BJ (cell line): Measurements from ENCODE around the gene ZMAT2. TPM values are rescaled to one million over a fixed set of nuclear protein-coding genes. Genes with fewer than 3 reads are reported as not detected.

Experiments used
- CTCF ChIA-PET: fragments of 350-600 bp; formaldehyde crosslinking; extraction: SDS; loops from one replicate; lab custom pipeline; 2021; ENCODE audit warnings: antibody characterized with exemption, inconsistent platforms; lab: Yijun Ruan, JAX
- POLR2A ChIA-PET: fragments of 300-600 bp; sonication (Branson Sonifier 250); formaldehyde crosslinking; extraction: SDS; loops from one replicate; lab custom pipeline; 2021; ENCODE audit warnings: antibody characterized with exemption; lab: Charles Lee
- DNase-seq: peaks from one replicate; pipeline ENCODE4 v3.0.0-alpha.2; 2011; ENCODE audit warnings: low read depth
- H3K27me3 ChIP-seq: 2 replicates; pipeline ENCODE4 v1.6.0; 2011; ENCODE audit warnings: low read length; ENCODE audit not compliant: control insufficient read depth, insufficient read depth
- H3K36me3 ChIP-seq: 2 replicates; pipeline ENCODE4 v1.5.1; 2011; ENCODE audit warnings: low read length; ENCODE audit not compliant: control insufficient read depth, insufficient read depth
- H3K4me3 ChIP-seq: 2 replicates; pipeline ENCODE4 v1.5.1; 2011; ENCODE audit warnings: low read depth, mild to moderate bottlenecking, control low read depth, low read length
- polyA plus RNA-seq: library from polyadenylated mRNA; depleted of rRNA; stranded (reverse); fragments of >200 nt; gene quantifications from 2 replicates; pipeline ENCODE4 v1.2.3, GENCODE V29; 2011
- TF ChIP-seq, protein P1 (sequence below): IDR thresholded peaks from 2 replicates; pipeline ENCODE4 v1.5.1; 2011; ENCODE audit warnings: low read depth, mild to moderate bottlenecking, control low read depth, inconsistent platforms, low read length, moderate library complexity; ENCODE audit not compliant: insufficient read depth

The ZMAT2 gene
- polyA plus RNA-seq, 1 experiment = 23.4 TPM

GRCh38 chr5:140677947-140678346 lies 22.3 kb upstream of the ZMAT2 start:
- H3K27me3 ChIP-seq = no peaks in the 10 kb centered on the region
- H3K4me3 ChIP-seq = no peak overlapping the region
- TF ChIP-seq, protein P1, sequence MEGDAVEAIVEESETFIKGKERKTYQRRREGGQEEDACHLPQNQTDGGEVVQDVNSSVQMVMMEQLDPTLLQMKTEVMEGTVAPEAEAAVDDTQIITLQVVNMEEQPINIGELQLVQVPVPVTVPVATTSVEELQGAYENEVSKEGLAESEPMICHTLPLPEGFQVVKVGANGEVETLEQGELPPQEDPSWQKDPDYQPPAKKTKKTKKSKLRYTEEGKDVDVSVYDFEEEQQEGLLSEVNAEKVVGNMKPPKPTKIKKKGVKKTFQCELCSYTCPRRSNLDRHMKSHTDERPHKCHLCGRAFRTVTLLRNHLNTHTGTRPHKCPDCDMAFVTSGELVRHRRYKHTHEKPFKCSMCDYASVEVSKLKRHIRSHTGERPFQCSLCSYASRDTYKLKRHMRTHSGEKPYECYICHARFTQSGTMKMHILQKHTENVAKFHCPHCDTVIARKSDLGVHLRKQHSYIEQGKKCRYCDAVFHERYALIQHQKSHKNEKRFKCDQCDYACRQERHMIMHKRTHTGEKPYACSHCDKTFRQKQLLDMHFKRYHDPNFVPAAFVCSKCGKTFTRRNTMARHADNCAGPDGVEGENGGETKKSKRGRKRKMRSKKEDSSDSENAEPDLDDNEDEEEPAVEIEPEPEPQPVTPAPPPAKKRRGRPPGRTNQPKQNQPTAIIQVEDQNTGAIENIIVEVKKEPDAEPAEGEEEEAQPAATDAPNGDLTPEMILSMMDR = no peak
- DNase-seq = no peak
- peaks cover 31% of the 10 kb centered on the region for H3K36me3 ChIP-seq
- ChIA-PET POLR2A (no interaction called here), CTCF (interaction anchor here (1.0 kb wide), 1 partner anchor 319 kb away, joined by 3 read pairs; no protein-coding TSS in a partner anchor)

GRCh38 chr5:140678993-140679392 lies 21.3 kb upstream of the ZMAT2 start:
- Histone ChIP-seq H3K36me3 (peaks cover 29% of the 10 kb centered on the region), H3K27me3 (no peaks in the 10 kb centered on the region), H3K4me3 (no peak overlapping the region)
- POLR2A ChIA-PET = no interaction called here
- DNase-seq = no peak
- TF ChIP-seq, protein P1 = no peak
- CTCF ChIA-PET = interaction anchor here (1.2 kb wide), 1 partner anchor 40 kb away, joined by 4 read pairs; no protein-coding TSS in a partner anchor

DNA sequence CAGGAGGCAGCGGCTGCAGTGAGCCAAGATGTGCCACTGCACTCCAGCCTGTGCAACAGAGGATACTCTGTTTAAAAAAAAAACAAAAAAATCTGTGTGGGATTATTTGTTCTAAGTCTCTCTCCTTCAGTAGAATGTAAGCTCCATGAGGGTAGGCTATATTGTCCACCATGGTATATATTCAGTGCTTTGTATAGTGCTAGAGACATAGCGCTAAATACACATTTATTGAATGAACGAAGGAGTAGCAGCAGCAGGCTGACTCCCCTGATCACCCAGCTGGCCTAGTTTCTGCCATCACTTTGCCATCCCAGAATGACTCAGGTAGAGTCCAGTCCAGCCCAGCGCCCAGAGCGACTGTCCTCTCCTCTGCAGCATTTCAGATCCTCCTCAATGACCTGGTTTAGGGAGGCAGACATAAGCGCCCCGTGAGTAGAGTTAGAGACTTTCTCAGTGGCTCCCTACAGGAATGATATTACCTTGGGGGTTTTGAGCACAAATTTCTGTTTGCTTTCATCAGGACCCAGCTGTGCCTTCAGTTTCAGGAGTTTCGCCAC lies 9.8 kb upstream of the ZMAT2 start:
- POLR2A ChIA-PET = interaction anchor here (0.5 to 1.2 kb wide), 4 partner anchors 10 to 446 kb away, joined by 4 to 7 read pairs (median 4); partner anchors contain the start of gene ZMAT2
- peaks cover 8% of the 10 kb centered on the region for H3K36me3 ChIP-seq
- CTCF ChIA-PET = interaction anchor here (0.9 to 1.7 kb wide), 3 partner anchors 16 to 332 kb away, joined by 3 to 5 read pairs (median 3); no protein-coding TSS in a partner anchor
- peak overlapping the region; percentile 94 for H3K4me3 ChIP-seq
- H3K27me3 ChIP-seq = no peaks in the 10 kb centered on the region
- DNase-seq = no peak
- TF ChIP-seq, protein P1 = no peak

- CTCF ChIA-PET = interaction anchor here (0.8 to 1.7 kb wide), 4 partner anchors 9 to 332 kb away, joined by 3 to 5 read pairs (median 3); partner anchors contain the start of gene ZMAT2
Measured at GRCh38 chr5:140690941-140691924, 9.0 kb upstream of the ZMAT2 start, which contains the start of the genes HARS1 and HARS2. Gene HARS1 (minus strand): TSS chr5:140691370. CDS start chr5:140691304, 66 bp downstream. Gene HARS2 (plus strand): TSS chr5:140691455. CDS start chr5:140691649, 194 bp downstream.

More at GRCh38 chr5:140690941-140691924, 9.0 kb upstream of the ZMAT2 start, which contains the start of the genes HARS1 and HARS2:
- Histone ChIP-seq H3K27me3 (no peaks in the 10 kb centered on the region), H3K4me3 (peak within 1 kb of the TSS; percentile 94), H3K36me3 (peaks cover 11% of the 10 kb centered on the region)
- DNase-seq = peak; percentile 80
- TF ChIP-seq, protein P1 = no peak
- POLR2A ChIA-PET = interaction anchor here (0.5 to 1.2 kb wide), 5 partner anchors 9 to 446 kb away, joined by 4 to 7 read pairs (median 4); partner anchors contain the start of gene ZMAT2
